Measurements from ENCODE around the gene SRPK3. TPM values are rescaled to one million over a fixed set of nuclear protein-coding genes. Genes with fewer than 3 reads are reported as not detected.

SRPK3 gene
- total RNA-seq, 1 donor from 2014 or later = not detected

DNA sequence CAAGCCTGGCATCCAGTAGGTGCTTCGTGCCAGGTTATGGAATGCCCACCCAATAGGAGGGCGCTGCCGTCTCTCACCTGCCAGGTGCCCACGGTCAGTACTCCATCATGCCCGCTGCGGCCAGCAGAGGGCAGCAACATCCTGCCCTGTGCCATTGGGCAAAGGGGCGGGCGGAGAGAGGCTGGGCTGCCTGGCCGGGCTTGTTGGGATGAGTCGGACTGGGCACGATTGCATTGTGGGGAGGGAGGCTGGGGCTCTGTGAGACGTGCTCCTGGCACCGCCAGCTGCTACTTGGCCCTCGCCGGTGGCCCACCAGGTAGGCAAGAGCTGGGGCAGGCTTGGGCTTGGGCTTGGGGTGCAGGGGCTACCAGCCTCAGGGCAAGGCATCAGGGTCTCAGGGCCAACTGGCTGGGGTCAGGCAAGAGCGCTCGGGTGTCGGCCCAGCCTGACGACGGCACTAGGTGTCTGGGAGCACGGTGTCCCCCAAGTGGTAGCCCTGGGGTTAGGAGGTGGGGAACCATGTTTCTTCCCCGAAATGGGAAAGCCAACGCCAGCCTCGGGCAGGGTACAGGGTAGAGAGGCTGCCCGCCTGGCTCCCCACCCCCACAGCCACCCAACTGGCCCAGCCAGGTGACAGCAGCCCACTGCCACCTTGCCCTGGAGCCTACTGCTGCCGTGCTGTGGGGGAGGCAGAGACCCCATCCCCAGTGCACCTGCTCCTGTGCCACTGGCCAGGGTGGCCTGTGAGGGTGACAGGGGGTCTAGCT lies 16.7 kb upstream of the SRPK3 start, which contains the start of gene PLXNB3:
Gene PLXNB3, plus strand, starts transcription at position 261 of the 767 bp plus-strand sequence. CDS start 1,287 bp downstream, outside the sequence.
- Mint-ChIP-seq H3K4me3 (ENCODE audit: low read depth) (no peak within 1 kb of the TSS), H3K27me3 (peaks cover 3% of the 10 kb centered on the region), H3K4me1 (ENCODE audit: low read depth) (peaks cover 2% of the 10 kb centered on the region), H3K9me3 (ENCODE audit: low read depth) (no peaks in the 10 kb centered on the region), H3K27ac (no peak within 1 kb of the TSS), H3K36me3 (ENCODE audit: insufficient read depth) (no peaks in the 10 kb centered on the region)
- peak; percentile 57 for DNase-seq (ENCODE audit: low spot score, unreplicated experiment)
- TF ChIP-seq, protein P1, sequence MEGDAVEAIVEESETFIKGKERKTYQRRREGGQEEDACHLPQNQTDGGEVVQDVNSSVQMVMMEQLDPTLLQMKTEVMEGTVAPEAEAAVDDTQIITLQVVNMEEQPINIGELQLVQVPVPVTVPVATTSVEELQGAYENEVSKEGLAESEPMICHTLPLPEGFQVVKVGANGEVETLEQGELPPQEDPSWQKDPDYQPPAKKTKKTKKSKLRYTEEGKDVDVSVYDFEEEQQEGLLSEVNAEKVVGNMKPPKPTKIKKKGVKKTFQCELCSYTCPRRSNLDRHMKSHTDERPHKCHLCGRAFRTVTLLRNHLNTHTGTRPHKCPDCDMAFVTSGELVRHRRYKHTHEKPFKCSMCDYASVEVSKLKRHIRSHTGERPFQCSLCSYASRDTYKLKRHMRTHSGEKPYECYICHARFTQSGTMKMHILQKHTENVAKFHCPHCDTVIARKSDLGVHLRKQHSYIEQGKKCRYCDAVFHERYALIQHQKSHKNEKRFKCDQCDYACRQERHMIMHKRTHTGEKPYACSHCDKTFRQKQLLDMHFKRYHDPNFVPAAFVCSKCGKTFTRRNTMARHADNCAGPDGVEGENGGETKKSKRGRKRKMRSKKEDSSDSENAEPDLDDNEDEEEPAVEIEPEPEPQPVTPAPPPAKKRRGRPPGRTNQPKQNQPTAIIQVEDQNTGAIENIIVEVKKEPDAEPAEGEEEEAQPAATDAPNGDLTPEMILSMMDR (IDR thresholded peaks at IDR 0.05; ENCODE audit: unreplicated experiment) = peak; percentile 74

DNA sequence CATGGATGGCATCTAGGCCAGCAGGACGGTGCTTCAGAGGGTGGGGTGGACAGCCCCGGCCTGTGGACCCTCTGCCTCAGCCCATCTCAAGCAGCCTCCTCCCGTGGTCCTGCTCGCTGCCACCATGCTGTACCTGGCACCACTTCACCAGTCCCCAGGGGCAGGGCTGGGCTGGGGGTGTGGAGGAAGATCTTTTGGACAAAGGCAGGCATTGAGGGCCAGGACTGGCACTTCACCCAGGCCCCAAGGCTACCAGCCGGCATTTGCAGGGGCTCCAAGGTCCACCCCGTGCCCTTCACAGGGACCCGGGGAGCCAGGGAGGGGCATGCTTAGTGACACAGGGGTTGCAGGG lies 16.1 kb upstream of the SRPK3 start:
- DNase-seq (ENCODE audit: low spot score, unreplicated experiment) = no peak
- Mint-ChIP-seq H3K27ac (no peak overlapping the region), H3K9me3 (ENCODE audit: low read depth) (no peaks in the 10 kb centered on the region), H3K4me1 (ENCODE audit: low read depth) (peaks cover 2% of the 10 kb centered on the region), H3K36me3 (ENCODE audit: insufficient read depth) (no peaks in the 10 kb centered on the region), H3K4me3 (ENCODE audit: low read depth) (no peak overlapping the region), H3K27me3 (peaks cover 3% of the 10 kb centered on the region)
- TF ChIP-seq, protein P1 (IDR thresholded peaks at IDR 0.05; ENCODE audit: unreplicated experiment) = no peak

DNA sequence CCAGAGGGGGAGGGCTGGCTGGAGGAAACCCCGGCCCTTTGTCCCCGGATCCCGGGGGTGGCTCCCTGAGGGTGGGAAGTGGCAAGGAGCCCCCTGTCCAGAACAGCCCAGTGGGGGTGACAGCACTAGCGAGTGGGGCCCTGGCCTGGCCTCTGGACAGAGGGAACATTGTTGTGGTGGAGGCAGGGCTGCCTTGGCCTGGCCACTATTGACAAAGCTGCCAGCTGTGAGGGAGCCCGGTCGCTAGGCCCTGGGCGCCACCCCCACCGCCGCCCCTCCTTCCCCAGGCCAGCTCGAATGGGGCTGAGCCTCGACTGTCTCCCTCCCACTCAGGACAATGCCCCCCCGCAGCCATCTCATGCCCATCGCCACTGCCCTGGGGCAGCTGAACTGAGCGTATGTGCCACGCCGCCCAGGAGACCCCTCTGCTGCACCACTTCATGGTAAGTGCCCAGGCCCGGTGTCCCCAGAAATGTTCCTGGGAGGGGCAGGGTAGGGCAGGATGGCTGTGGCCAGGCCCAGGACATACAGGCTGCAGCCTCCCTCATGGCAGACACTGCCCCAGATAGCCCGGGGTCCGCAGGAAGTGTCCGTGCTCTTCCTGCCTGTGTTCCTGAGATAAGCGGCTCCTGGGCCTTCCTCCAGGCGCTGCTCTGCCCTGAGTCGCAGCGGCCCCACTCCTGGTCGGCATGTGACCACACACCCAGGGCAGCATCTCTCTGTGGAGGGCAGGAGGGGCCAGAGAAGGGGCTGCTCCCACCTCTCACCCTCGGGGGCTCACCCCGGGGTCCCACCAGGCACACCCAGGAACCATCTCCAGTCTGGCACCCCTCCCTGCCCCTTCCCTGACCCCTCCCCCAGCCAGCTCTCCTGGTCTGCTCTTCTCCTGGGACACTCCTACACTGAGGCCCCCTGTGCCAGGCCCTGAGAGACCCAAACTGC lies 15.4 kb upstream of the SRPK3 start:
- DNase-seq (ENCODE audit: low spot score, unreplicated experiment) = no peak
- H3K4me3 Mint-ChIP-seq (ENCODE audit: low read depth) = no peak overlapping the region
- TF ChIP-seq, protein P1 (IDR thresholded peaks at IDR 0.05; ENCODE audit: unreplicated experiment) = no peak
- H3K9me3 Mint-ChIP-seq (ENCODE audit: low read depth) = no peaks in the 10 kb centered on the region
- H3K27me3 Mint-ChIP-seq = peaks cover 3% of the 10 kb centered on the region
- H3K36me3 Mint-ChIP-seq (ENCODE audit: insufficient read depth) = no peaks in the 10 kb centered on the region
- peaks cover 2% of the 10 kb centered on the region for H3K4me1 Mint-ChIP-seq (ENCODE audit: low read depth)
- H3K27ac Mint-ChIP-seq = no peak overlapping the region

DNA sequence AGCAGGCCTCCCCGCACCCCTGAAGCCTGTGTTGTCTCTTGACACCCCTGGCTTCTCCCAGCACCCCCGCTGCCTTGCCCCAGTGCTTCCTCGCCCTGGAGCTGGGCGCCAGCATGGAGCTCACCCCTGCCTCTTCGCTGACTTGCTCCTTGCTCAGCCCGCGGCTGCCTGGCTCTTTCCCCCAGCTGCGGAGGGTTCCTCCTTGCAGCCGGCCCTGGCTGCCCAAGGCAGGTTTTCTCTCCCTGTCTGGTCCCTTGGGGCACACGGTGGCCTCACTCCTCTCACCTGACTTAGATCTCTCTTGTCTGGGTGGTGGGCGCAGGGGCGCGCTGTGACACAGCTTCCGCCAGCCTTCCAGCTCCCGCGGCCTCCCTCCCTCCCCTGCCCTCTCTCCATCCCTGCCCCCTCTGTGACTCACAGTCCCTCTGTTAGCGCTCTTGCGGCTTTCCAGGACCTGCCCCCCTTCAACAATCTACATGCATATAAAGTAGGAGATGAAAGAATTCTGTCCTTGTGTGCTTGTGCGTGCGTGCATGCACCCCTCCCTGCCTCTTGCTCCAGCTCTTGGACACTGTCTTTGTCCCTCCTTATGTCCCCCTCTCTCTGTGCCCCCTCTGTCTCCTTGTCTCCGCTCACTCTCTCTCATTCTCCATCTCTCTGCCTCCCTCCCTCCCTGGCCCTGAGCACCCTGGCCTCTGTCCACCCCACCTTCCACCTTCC lies 14.6 kb upstream of the SRPK3 start:
- no peaks in the 10 kb centered on the region for H3K36me3 Mint-ChIP-seq (ENCODE audit: insufficient read depth)
- H3K4me3 Mint-ChIP-seq (ENCODE audit: low read depth) = no peak overlapping the region
- TF ChIP-seq, protein P1 (IDR thresholded peaks at IDR 0.05; ENCODE audit: unreplicated experiment) = no peak
- H3K9me3 Mint-ChIP-seq (ENCODE audit: low read depth) = no peaks in the 10 kb centered on the region
- no peak overlapping the region for H3K27ac Mint-ChIP-seq
- DNase-seq (ENCODE audit: low spot score, unreplicated experiment) = no peak
- H3K4me1 Mint-ChIP-seq (ENCODE audit: low read depth) = peaks cover 2% of the 10 kb centered on the region
- H3K27me3 Mint-ChIP-seq = peaks cover 3% of the 10 kb centered on the region
